SU-DHL-6 (cell line): ENCODE data around the gene PRSS21.

ENCODE experiments used
- H2AFZ ChIP-seq: fragments of 200-600 bp; sonication (generic); 2 replicates; pipeline ENCODE4 v1.6.1; 2014; ENCODE audit warnings: low read depth, mild to moderate bottlenecking, moderate library complexity, mixed read lengths, antibody characterized with exemption, low read length; ENCODE audit not compliant: severe bottlenecking
- H3F3A ChIP-seq: fragments of 200-600 bp; shearing (Covaris generic); 2 replicates; pipeline ENCODE4 v1.6.0; 2016; ENCODE audit warnings: antibody characterized with exemption, mild to moderate bottlenecking; ENCODE audit not compliant: insufficient read depth
- H3K27ac ChIP-seq: fragments of 200-600 bp; sonication (generic); 2 replicates; pipeline ENCODE4 v1.5.1; 2016; ENCODE audit warnings: low read depth, mild to moderate bottlenecking, low read length, moderate library complexity, mixed read lengths
- H3K27me3 ChIP-seq: fragments of 200-600 bp; sonication (generic), shearing (Covaris generic); 2 replicates; pipeline ENCODE4 v1.6.0; 2014; ENCODE audit warnings: mild to moderate bottlenecking, low read length
- H3K36me3 ChIP-seq: fragments of 200-600 bp; sonication (generic); 2 replicates; pipeline ENCODE4 v1.6.1; 2014; ENCODE audit warnings: mild to moderate bottlenecking, low read length, mixed read lengths
- H3K4me2 ChIP-seq: fragments of 300-600, 200-600 bp; shearing (Covaris generic), sonication (generic); 2 replicates; pipeline ENCODE4 v1.6.0; 2014; ENCODE audit warnings: low read length, low read depth, mild to moderate bottlenecking; ENCODE audit not compliant: poor library complexity, severe bottlenecking
- H3K4me3 ChIP-seq: fragments of 200-600 bp; sonication (generic); 2 replicates; pipeline ENCODE4 v1.5.1; 2014; ENCODE audit warnings: antibody characterized with exemption, low read length, mild to moderate bottlenecking, mixed read lengths; ENCODE audit not compliant: insufficient read depth, poor library complexity, severe bottlenecking
- H3K79me2 ChIP-seq: fragments of 200-600 bp; sonication (generic); 2 replicates; pipeline ENCODE4 v1.6.1; 2014; ENCODE audit warnings: mild to moderate bottlenecking, low read length, moderate library complexity; ENCODE audit not compliant: insufficient read depth
- H3K9ac ChIP-seq: fragments of 200-600 bp; sonication (generic); 2 replicates; pipeline ENCODE4 v1.7.0; 2014; ENCODE audit warnings: mild to moderate bottlenecking, low read length
- H3K9me2 ChIP-seq: fragments of 200-600 bp; sonication (generic); replicated peaks from 2 replicates; pipeline ENCODE4 v1.6.1; 2014; ENCODE audit warnings: low read length; ENCODE audit not compliant: insufficient read depth
- H3K9me3 ChIP-seq: fragments of 200-600 bp; sonication (generic); 2 replicates; pipeline ENCODE4 v1.6.1; 2014; ENCODE audit warnings: low read length, mixed read lengths; ENCODE audit not compliant: insufficient read depth
- H4K20me1 ChIP-seq: fragments of 200-600 bp; sonication (generic); 2 replicates; pipeline ENCODE4 v1.6.1; 2014; ENCODE audit warnings: low read depth, mild to moderate bottlenecking, antibody characterized with exemption, low read length, moderate library complexity, mixed read lengths
- CTCF ChIP-seq: fragments of 200-600 bp; sonication (generic); IDR thresholded peaks from one replicate; pipeline ENCODE4 v1.5.1; 2017; ENCODE audit warnings: antibody characterized with exemption, mild to moderate bottlenecking, low read length, moderate library complexity; ENCODE audit not compliant: insufficient read depth, poor library complexity, severe bottlenecking
- EZH2phosphoT487 ChIP-seq: fragments of 200-600 bp; sonication (generic), shearing (Covaris generic); conservative IDR thresholded peaks from 2 replicates; pipeline ENCODE4 v1.6.1; 2018; ENCODE audit warnings: mild to moderate bottlenecking, antibody characterized with exemption, low read length, moderate library complexity, mixed read lengths

The PRSS21 gene

DNA sequence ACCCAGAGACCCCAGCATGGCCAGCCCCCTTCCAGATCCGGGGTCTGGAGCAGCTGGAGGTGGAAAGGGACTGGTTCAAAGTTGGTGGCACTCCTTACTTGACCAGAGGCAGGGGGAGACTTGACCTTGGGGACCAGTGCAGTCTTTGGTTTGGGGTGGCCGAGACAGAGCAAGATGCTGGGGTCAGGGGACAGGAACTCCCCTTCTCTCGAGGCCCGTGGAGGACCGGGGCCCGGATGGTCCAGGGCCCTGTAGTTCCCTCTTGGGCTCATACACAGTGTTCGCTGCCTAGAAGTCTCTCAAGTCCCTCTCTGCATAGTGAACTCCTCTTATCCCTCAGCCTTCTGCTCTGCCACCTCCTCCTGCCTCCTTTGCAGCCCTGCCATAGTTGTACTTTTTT is 29.1 kb upstream of the PRSS21 start:
- TF ChIP-seq EZH2phosphoT487 = no peak
- no peak for TF ChIP-seq CTCF

DNA sequence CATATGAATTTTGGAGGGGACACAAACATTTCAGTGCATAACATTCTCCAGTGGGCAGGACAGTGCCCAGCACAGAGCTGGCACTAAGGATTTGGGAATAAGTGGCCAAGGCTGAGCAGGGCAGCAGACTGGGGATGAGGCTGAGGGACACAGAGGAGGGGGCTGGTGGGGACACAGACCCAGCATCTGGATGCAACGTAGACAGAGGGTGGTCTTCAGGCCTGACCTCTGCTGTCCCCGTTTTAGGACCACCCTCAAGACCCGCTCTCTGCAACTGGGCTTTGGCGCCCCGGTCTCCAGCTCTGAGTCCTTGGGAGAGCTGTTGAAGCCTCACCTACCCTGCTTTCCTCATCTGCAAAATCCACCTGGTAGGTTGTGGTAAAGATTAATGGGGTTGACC is 26.4 kb upstream of the PRSS21 start:
- H2AFZ ChIP-seq = no peak overlapping the region
- no peak overlapping the region for H3K4me3 ChIP-seq
- no peaks in the 10 kb centered on the region for H3F3A ChIP-seq
- no peak overlapping the region for H3K9ac ChIP-seq
- H3K79me2 ChIP-seq = no peaks in the 10 kb centered on the region
- H4K20me1 ChIP-seq = no peaks in the 10 kb centered on the region
- H3K4me2 ChIP-seq = no peak overlapping the region
- no peak overlapping the region for H3K27ac ChIP-seq
- no peaks in the 10 kb centered on the region for H3K27me3 ChIP-seq
- H3K9me3 ChIP-seq = no peaks in the 10 kb centered on the region
- no peaks in the 10 kb centered on the region for H3K9me2 ChIP-seq
- H3K36me3 ChIP-seq = no peaks in the 10 kb centered on the region
- TF ChIP-seq CTCF = no peak
- TF ChIP-seq EZH2phosphoT487 = no peak

More for the DNA sequence above, 29.1 kb upstream of the PRSS21 start:
- Histone ChIP-seq H3K36me3 (no peaks in the 10 kb centered on the region), H3K27ac (no peak overlapping the region), H3K27me3 (no peaks in the 10 kb centered on the region), H3K9me3 (no peaks in the 10 kb centered on the region), H4K20me1 (no peaks in the 10 kb centered on the region), H2AFZ (no peak overlapping the region), H3K9me2 (no peaks in the 10 kb centered on the region), H3K9ac (no peak overlapping the region), H3K4me3 (no peak overlapping the region), H3K4me2 (no peak overlapping the region), H3K79me2 (no peaks in the 10 kb centered on the region), H3F3A (no peaks in the 10 kb centered on the region)

- H4K20me1 ChIP-seq = no peaks in the 10 kb centered on the region
- no peaks in the 10 kb centered on the region for H3K9me2 ChIP-seq
- H3K27ac ChIP-seq = no peak overlapping the region
- H2AFZ ChIP-seq = no peak overlapping the region
- no peaks in the 10 kb centered on the region for H3K36me3 ChIP-seq
- H3K9ac ChIP-seq = no peak overlapping the region
- no peak overlapping the region for H3K4me2 ChIP-seq
- no peak for TF ChIP-seq CTCF
- no peak for TF ChIP-seq EZH2phosphoT487
- H3K79me2 ChIP-seq = no peaks in the 10 kb centered on the region
- H3K27me3 ChIP-seq = no peaks in the 10 kb centered on the region
- no peaks in the 10 kb centered on the region for H3K9me3 ChIP-seq
- no peak overlapping the region for H3K4me3 ChIP-seq
- H3F3A ChIP-seq = no peaks in the 10 kb centered on the region
These were observed 25.9 kb upstream of the PRSS21 start for GRCh38 chr16:2791174-2791573.

- H3F3A ChIP-seq = no peaks in the 10 kb centered on the region
- H2AFZ ChIP-seq = no peak overlapping the region
- no peak overlapping the region for H3K4me2 ChIP-seq
- TF ChIP-seq EZH2phosphoT487 (no peak), CTCF (no peak)
- H3K36me3 ChIP-seq = no peaks in the 10 kb centered on the region
- no peaks in the 10 kb centered on the region for H3K9me2 ChIP-seq
- no peak overlapping the region for H3K27ac ChIP-seq
- no peaks in the 10 kb centered on the region for H3K27me3 ChIP-seq
- no peak overlapping the region for H3K4me3 ChIP-seq
- H4K20me1 ChIP-seq = no peaks in the 10 kb centered on the region
- no peaks in the 10 kb centered on the region for H3K79me2 ChIP-seq
- H3K9me3 ChIP-seq = no peaks in the 10 kb centered on the region
- no peak overlapping the region for H3K9ac ChIP-seq
These were observed 24.1 kb upstream of the PRSS21 start for GRCh38 chr16:2792940-2793339.
